ENCODE results near the gene USP47. TPM values are rescaled to one million over a fixed set of nuclear protein-coding genes. Genes with fewer than 3 reads are reported as not detected.

The USP47 gene
- total RNA-seq, 2 experiments from 2014 or later, result 42.2 to 44.1 TPM

DNA sequence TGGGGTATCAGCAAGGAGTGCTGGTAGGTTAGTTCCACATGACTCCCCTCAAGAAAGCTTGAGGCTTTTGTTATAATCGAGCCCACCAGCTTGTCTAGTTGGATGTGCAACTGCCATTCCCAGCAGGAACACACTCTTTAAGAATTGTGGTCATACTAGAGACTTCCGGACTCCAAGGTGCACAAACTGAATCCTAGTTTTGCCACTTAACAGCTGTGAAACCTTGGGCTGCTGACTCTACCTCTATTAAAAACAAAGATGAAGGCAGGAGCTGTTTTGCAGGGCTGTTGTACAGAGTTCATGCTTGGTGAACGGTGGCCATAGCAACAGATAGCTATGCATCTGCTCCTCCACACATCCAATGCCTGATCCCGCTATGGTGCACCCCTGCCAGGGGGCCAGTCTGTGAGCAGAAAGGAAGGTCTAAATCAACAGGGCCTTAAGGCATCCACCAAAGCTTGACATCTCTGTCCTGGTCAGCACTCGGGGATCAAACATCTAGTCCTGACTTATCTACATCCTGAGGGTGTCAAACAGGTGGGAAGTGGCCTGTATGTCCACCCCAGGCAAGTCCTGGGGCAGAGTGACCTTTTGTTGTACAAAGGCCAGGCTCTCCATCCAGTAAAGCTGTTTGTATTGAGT lies 130.3 kb downstream of the USP47 start:
- intact Hi-C loops (cut with micrococcal nuclease; ENCODE audit: unreplicated experiment), result no loop called here
- Histone ChIP-seq H3K79me2 (ENCODE audit: insufficient read depth, low read depth, low read length) (no peaks in the 10 kb centered on the region), H3K4me1 (ENCODE audit: insufficient read depth, low read length, poor library complexity, severe bottlenecking) (no peaks in the 10 kb centered on the region), H3K9me3 (ENCODE audit: low read length) (no peaks in the 10 kb centered on the region), H3K4me3 (ENCODE audit: low read depth, low read length, poor library complexity, severe bottlenecking) (no peak overlapping the region), H3K36me3 (ENCODE audit: insufficient read depth, low read length) (no peaks in the 10 kb centered on the region), H3K4me2 (ENCODE audit: low read length) (no peak overlapping the region), H2AFZ (ENCODE audit: low read length) (no peak overlapping the region), H3K27ac (ENCODE audit: low read depth, low read length, poor library complexity, severe bottlenecking) (no peak overlapping the region), H4K20me1 (ENCODE audit: insufficient read depth, low read length) (no peaks in the 10 kb centered on the region), H3K9me2 (ENCODE audit: insufficient read depth, low read length) (no peaks in the 10 kb centered on the region)
- ChIA-PET POLR2A (no interaction called here), CTCF (ENCODE audit: unreplicated experiment) (interaction anchor here (0.6 kb wide), 1 partner anchor 161 kb away, joined by 3 read pairs; no protein-coding TSS in a partner anchor)
- DNase-seq (ENCODE audit: low spot score), result no peak
- TF ChIP-seq EZH2phosphoT487 (IDR thresholded peaks at IDR 0.05; ENCODE audit: borderline replicate concordance, low read depth, low read length), result no peak
- TF ChIP-seq, protein P1, sequence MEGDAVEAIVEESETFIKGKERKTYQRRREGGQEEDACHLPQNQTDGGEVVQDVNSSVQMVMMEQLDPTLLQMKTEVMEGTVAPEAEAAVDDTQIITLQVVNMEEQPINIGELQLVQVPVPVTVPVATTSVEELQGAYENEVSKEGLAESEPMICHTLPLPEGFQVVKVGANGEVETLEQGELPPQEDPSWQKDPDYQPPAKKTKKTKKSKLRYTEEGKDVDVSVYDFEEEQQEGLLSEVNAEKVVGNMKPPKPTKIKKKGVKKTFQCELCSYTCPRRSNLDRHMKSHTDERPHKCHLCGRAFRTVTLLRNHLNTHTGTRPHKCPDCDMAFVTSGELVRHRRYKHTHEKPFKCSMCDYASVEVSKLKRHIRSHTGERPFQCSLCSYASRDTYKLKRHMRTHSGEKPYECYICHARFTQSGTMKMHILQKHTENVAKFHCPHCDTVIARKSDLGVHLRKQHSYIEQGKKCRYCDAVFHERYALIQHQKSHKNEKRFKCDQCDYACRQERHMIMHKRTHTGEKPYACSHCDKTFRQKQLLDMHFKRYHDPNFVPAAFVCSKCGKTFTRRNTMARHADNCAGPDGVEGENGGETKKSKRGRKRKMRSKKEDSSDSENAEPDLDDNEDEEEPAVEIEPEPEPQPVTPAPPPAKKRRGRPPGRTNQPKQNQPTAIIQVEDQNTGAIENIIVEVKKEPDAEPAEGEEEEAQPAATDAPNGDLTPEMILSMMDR (conservative IDR thresholded peaks at IDR 0.05; ENCODE audit: low read length), result no peak
- no TSS peak for BruUV-seq (replicated peaks)

DNA sequence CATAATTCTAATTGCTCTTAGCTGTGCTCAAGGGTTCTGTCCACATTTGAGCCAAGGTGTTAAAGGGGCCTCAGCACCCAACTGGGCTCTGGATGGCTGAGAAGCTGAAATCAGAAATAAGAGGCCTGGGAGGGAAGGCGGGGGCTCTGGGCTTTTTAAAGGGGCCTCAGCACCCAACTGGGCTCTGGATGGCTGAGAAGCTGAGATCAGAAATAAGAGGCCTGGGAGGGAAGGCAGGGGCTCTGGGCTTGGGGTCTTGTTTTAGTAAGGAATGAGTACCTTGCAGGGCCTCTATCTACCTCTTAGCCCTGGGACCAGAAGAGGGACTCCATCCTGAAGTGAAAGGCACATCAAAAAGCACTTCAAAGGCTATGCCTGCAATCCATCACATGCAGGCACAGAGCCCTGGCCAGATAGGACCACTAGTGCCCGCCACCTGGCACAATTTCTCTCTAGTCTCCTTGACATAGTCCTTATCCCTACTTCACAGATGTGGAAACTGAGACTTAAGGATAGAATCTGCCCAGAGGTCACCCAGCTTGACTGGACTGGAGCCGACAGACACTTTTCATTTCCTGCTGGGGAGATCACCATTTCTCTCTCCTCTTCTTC lies 131.1 kb downstream of the USP47 start:
- H3K4me2 ChIP-seq (ENCODE audit: low read length), result no peak overlapping the region
- H2AFZ ChIP-seq (ENCODE audit: low read length), result no peak overlapping the region
- TF ChIP-seq, protein P1 (conservative IDR thresholded peaks at IDR 0.05; ENCODE audit: low read length), result no peak
- TF ChIP-seq EZH2phosphoT487 (IDR thresholded peaks at IDR 0.05; ENCODE audit: borderline replicate concordance, low read depth, low read length), result no peak
- no peak overlapping the region for H3K27ac ChIP-seq (ENCODE audit: low read depth, low read length, poor library complexity, severe bottlenecking)
- ChIA-PET POLR2A (no interaction called here), CTCF (ENCODE audit: unreplicated experiment) (no interaction called here)
- no peaks in the 10 kb centered on the region for H3K36me3 ChIP-seq (ENCODE audit: insufficient read depth, low read length)
- no peak overlapping the region for H3K4me3 ChIP-seq (ENCODE audit: low read depth, low read length, poor library complexity, severe bottlenecking)
- DNase-seq (ENCODE audit: low spot score), result no peak
- no TSS peak for BruUV-seq (replicated peaks)
- no peaks in the 10 kb centered on the region for H3K9me3 ChIP-seq (ENCODE audit: low read length)
- H4K20me1 ChIP-seq (ENCODE audit: insufficient read depth, low read length), result no peaks in the 10 kb centered on the region
- no peaks in the 10 kb centered on the region for H3K79me2 ChIP-seq (ENCODE audit: insufficient read depth, low read depth, low read length)
- no peaks in the 10 kb centered on the region for H3K4me1 ChIP-seq (ENCODE audit: insufficient read depth, low read length, poor library complexity, severe bottlenecking)
- intact Hi-C loops (cut with micrococcal nuclease; ENCODE audit: unreplicated experiment), result no loop called here
- no peaks in the 10 kb centered on the region for H3K9me2 ChIP-seq (ENCODE audit: insufficient read depth, low read length)

DNA sequence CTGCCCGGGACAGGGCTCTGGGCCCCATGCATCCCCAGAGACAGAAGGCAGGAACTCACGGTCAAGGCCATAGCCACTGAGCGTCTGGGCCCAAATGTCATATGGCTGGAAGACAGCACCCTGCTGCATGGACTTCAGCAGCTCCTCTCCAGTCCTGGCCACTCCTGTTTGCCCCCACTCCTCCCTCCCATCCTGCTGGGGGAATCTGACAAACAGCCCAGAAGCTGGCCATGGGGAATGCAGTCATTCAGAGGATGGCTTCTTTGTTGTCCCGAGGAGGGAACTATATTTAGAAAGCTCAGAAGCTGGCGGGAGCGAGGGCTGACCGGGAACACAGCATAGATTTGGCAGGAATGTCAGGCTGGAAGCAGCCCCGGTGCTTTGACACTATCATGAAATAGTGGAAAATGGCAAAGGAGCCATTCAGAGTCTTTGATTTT lies 131.6 kb downstream of the USP47 start:
- no peaks in the 10 kb centered on the region for H3K4me1 ChIP-seq (ENCODE audit: insufficient read depth, low read length, poor library complexity, severe bottlenecking)
- H2AFZ ChIP-seq (ENCODE audit: low read length), result no peak overlapping the region
- intact Hi-C loops (cut with micrococcal nuclease; ENCODE audit: unreplicated experiment), result no loop called here
- no peak overlapping the region for H3K27ac ChIP-seq (ENCODE audit: low read depth, low read length, poor library complexity, severe bottlenecking)
- no peaks in the 10 kb centered on the region for H4K20me1 ChIP-seq (ENCODE audit: insufficient read depth, low read length)
- no TSS peak for BruUV-seq (replicated peaks)
- no peaks in the 10 kb centered on the region for H3K36me3 ChIP-seq (ENCODE audit: insufficient read depth, low read length)
- POLR2A ChIA-PET, result no interaction called here
- no peak overlapping the region for H3K4me3 ChIP-seq (ENCODE audit: low read depth, low read length, poor library complexity, severe bottlenecking)
- no peaks in the 10 kb centered on the region for H3K9me3 ChIP-seq (ENCODE audit: low read length)
- H3K79me2 ChIP-seq (ENCODE audit: insufficient read depth, low read depth, low read length), result no peaks in the 10 kb centered on the region
- no peak for DNase-seq (ENCODE audit: low spot score)
- CTCF ChIA-PET (ENCODE audit: unreplicated experiment), result no interaction called here
- H3K9me2 ChIP-seq (ENCODE audit: insufficient read depth, low read length), result no peaks in the 10 kb centered on the region
- no peak for TF ChIP-seq EZH2phosphoT487 (IDR thresholded peaks at IDR 0.05; ENCODE audit: borderline replicate concordance, low read depth, low read length)
- TF ChIP-seq, protein P1 (conservative IDR thresholded peaks at IDR 0.05; ENCODE audit: low read length), result no peak
- H3K4me2 ChIP-seq (ENCODE audit: low read length), result no peak overlapping the region
